GM21717 (cell line): ENCODE data around the gene RAI1.

Experiments
- ATAC-seq: cut with Tn5 transposase; IDR thresholded peaks from one replicate; pipeline ENCODE4 v1.9.1; 2021; ENCODE audit warnings: mild to moderate bottlenecking, moderate library complexity; ENCODE audit not compliant: unreplicated experiment

The RAI1 gene

DNA sequence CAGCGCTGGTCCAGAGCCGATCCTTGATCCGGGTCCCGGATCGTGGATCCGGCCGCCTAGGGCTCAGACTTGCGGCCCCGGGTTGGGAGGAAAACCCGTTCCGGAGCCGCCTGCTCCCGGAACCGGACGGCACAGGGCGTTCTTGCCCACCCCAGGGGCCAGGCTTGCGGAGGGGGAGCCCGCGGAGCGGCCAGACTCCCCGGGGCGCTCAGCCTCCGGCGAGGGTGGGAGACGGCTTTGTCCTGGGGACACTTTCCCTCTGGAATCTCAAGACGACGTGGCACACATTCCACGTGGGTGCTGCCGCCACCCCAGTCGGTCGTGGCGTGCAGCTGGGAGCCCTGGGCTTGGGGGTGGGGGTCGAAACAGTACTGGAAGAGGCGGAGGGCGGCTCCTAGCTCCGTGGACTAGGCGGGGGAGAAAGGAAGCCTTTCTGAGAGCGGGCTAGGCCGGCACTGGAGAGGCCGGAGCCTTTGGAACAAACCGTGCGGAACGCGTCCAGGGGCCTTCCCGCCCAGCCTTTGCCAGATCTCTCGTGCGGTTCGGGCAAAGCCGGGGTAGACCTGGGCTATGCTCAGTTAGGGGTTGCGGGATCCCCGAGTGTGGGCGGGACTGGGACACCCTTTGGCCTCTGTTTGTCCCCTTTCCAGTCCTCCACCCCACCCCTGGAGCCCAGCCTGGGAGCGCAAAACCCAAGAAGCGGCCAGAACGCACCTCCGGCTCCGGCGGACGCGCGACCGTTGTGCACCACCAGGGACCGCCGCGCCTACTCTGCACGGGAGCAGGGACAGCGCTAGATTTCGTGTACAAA, 129.0 kb downstream of the RAI1 start:
- ATAC-seq, result no peak

DNA sequence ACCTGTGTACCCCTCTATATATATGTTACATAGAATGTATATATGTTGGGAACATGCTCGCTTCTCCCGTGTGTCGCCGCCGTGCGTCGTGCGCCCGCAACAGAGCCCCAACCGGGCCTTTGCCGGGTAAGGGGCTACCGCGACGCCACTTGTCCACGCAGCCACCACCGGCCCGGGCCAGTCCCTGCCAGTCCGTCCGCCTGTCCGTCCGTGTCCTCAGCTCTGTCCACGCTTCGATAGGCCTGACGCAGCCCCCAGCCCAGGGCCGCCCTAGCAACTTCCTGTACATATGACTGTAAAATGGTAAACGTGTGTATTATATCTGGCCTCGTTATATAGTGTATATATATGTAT, 129.6 kb downstream of the RAI1 start:
- ATAC-seq, result no peak

DNA sequence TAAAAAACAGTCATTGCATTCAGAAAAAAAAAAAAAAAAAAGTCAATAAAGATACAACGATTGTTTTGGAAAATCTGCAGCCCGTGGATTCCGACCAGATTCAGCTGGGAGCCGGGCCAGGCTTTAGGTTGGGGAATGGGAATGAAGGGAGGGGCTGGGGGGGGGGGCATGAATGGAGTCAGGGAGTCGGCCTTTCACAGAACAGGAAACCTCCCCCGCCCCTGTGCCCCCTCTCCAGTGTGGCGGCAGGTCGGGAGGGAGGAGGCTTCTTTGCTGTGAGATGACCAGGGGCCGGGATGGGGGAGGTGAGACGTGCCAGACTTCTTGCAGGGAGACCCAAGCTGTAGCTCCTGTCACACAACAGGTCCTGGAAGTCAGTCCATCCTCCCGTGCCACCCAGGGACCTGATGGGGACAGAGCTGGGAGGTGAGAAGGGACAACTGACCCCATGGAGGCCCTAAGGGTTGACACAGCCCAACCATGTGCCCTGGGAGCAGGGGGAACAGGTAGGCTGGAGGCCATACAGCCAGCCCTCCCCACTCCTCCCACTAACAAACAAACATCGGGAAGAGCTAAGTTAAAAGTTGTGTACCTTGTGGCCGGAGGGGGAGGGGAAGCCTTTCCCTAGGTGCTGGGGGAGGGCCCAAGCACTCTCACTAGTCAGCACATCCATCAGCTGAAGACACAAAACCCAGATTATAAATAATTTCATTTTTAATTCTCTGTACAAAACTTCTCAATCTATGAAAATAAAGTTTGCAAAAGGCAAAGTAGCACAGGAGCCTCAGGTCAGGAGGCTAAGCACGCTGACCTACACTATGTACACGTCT, 130.3 kb downstream of the RAI1 start:
- ATAC-seq, result no peak

DNA sequence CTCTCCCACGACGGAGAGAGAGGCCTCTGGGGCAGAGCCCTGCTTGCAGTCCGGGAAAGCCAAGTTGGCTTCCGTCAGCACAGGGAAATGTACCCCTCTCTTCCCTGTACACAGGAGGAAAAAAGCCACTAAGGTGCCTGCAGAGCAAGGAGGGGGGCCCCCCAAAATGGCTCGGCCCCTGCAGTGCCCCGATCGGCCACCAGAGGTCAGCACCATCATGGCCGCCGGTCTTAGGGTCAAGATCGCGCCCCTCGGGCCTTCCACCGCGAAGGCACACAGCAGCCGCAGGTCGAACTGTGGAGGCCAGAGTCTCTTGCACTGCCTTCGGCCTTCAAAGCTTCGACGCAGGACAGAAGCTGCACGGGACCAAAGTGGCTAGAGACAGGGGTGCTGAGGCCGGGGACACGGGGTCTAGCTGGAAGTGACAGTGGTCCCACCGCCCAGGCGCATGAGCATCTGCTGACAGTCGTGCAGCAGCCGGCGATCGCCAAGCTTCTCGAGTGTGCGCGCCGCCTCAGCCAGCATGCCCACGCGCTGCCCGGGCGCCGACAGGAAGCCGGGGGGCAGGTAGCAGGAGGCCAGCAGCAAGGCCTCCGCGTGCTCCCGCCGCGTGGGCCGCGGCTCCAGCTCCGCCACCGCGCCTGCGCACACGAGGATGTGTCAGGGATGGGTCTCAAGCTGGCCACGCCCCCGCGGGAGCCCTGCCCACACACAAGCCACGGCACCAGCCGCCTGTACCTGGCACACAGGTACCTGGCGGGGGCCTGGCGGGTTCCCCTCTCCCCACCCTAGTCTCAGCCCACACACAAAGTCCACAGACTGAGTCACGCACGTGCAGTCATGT, 131.2 kb downstream of the RAI1 start:
- ATAC-seq, result no peak

DNA sequence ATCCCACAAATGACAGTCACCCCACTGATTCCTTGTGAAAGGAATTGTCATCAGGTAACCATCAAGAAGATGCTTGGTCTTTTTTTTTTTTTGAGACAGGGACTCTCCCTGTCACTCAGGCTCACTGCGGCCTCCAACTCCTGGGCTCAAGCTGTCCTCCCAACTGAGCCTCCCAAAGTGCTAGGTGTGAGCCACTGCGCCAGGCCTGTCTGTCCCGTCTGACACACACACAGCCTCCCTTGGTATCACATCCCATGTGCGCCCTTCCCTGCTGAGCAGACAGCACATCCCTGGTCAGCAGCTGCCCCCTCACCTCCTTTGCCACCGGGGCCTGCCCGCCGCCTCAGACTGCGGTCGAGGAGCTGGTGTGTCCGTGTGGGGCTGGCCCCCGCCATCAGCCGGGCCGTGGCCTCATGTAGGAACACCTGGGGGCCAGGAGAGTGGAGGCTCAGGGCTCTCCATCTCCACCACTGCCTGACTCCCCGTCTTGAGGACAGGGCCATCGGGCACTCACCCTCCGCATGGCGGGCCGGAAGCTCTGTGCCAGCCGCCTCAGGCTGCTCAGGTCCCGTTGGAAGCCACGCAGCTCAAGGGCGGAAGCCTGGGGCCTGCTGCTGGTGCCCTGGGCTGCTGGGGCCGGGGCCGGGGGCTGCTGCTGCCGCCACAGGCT, 131.9 kb downstream of the RAI1 start:
- no peak for ATAC-seq

DNA sequence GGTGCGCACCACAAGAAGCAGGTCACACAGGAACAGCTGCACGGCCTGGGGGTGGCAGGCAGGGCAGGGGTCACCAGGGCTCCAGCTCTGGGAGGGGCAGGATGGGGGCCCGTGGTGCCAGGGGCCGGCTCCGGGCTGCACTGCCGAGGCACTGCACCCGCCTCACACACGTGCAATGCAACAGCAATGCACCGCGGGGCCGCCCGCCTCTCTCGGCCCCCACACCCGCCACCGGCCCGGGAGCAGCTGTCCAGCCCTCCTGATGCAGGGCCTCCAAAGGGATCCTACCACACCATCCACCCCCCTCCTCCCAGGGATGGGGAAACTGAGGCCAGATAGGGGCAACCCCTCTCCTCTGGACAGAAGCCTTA, 132.5 kb downstream of the RAI1 start:
- no peak for ATAC-seq

DNA sequence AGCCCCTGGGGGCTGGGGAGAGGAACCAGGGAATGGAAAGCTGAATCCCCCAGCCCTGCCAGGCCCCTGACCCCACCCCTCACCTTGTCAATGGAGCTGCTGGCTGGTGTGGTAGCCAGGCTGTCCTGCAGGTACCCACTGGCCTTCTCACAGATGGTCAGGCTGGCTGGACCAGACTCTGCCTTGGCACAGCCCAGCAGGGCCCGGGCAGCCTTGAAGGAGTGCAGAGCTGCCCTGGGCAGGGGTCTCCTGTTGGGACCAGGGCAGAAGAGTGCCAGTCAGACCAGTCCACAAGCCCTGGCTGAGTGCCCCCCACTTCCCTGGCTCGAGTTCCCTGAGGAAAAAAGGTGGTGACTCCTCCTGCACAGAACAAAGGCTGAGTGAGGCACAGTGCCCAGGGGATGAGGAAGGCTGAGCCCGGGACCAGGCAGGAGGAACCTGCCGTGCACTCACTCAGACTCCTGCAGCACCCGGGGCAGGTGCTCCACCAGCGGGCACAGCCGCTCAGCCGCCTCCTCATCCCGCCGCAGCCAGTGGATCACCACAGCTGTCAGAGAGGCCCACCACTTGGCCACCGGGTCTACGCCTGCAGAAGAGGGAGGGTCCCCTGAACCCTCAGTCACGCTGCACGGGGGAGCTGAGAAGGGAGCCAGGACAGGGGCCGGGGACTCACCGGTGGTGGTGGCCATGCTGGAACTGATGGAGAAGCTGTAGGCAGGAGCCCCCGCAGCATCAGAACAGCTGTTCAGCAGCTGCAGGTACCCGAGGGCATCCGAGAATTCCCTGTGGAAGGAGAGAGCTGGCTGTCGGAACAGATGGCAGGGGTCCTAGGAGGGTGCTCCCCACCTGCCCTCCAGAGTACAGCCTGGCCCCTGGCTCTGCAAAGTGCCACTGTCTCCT, 133.2 kb downstream of the RAI1 start:
- ATAC-seq, result no peak

DNA sequence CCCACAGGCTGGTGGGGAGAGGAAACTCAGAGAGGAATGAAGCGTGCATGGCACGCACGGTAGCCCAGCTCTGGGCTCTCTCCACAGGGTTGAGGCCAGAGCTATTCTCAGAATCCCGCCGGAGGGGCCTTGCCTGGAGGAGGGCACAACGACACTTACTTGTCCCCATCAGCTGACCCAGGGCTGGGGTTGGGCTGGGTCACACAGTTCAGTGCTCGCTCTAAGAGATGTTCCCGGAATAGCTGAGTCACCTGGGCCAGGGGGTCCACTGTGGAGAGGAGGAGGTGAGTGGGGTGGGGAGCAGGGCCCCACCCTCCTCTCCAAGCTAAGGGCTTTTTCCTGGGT, 133.8 kb downstream of the RAI1 start:
- ATAC-seq, result no peak

DNA sequence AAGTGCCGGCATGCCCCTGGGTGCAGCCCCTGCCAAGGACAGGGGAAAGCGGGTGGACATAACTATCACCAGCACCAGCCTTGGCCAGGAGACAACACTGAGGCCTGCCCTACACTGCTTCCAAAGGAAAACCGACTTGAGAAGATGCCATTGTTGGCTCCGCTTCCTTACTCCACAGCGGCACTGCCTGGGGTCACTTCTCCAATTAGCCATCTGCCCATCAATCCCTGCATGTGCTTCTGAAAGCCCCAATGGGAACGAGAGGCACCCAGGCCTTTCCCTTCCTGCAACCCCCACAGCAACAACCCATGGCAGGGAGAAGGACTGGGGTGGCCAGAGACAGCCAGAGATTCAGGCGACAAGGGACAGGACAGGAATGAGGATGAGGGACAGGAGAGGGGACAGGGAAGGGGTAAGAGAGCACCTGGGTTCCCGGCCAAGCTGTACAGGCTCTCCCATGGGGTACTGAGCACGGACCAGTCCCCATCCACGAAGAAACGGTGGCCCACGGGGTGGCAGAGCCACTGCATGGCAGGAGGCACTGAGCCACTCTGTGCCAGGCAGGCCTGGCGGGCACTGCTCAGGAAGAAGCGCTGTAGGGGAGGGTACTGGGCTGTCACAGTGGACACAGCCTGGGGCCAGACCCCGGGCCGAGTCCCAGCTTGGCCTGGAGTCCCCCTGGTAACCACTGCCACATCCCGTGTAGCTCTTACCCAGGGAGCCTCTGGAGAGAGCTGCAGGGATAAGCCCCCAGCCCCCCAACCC, 134.4 kb downstream of the RAI1 start:
- ATAC-seq, result no peak

DNA sequence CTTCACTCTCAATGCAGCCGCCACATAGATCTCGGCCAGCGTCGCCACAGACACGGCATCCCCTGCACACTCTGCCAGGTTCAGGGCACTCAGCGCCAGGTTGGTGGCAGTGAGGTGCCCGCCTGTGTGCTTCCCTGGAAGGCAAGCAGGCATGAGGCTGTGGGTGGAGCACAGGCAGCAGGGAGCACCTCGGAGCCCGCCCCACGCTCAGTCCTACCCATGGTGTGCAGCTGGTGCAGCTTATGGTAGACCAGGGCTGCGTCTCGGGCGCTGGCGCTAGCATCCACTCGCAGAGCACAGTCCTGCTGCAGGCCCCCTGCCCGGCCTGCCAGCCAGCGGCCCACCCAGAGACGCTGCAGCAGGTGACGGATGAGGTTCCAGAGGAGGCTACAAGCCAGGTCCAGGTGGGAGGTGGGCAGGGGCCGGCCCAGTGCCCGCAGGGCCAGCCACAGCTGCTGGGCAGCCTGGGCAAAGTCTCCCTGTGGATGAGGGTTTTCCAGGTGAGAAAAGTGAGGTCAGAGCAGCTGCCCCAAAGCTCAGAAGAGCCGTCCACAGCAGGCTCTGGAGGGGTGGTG, 135.1 kb downstream of the RAI1 start:
- ATAC-seq, result no peak

DNA sequence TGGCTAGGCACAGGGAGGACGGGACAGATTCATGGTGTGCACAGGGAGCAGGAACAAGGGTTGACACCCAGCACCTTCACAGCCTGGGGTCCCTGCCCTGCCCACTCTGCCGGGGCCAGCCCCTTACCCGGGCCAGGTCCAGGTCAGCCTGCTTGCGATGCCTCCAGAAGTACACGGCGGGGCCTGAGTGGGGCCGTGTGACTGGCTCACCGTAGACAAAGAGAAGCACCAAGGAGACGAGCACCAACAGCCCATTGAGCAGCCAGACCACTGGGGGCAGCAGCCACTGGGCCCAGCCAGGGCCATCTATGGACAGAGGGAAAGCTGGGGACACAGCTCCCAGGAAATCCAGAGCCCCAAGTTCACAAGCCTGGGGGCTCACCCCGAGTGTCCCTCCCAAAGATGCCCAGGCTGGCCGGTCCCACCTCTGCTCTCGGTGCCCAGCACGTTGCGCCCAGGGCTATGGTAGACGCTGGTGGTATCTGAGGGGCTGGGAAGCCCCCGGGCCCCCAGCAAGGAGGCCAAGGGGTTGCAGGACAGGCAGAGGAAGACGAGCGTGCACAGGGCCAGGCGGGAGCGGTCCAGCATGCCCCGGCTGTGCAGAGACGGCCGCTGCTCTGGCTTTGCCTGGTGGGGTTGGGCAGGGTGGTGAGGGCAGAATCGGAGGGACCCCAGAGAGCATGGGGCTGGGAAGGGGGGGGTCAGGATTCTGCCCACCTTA, 135.7 kb downstream of the RAI1 start:
- ATAC-seq, result no peak

DNA sequence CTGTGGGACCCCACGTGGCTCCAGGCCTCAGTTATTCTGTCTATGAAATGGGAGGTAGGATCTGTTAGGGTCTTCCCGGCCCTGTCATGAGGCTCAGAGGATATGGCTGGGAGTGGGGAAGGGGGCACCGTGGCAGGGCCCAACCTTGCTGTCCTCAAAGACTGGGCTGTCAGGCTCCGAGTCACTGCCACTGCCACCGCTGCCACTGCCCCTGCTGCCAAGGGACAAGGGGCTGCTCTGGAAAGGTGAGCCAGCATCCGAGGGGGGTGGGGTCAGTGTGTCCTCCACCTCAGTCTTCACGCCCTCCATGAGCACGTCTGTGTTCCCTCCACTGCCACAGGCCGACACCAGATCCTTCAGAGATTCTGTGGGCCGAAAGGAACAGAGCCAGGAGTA, 136.3 kb downstream of the RAI1 start:
- no peak for ATAC-seq

DNA sequence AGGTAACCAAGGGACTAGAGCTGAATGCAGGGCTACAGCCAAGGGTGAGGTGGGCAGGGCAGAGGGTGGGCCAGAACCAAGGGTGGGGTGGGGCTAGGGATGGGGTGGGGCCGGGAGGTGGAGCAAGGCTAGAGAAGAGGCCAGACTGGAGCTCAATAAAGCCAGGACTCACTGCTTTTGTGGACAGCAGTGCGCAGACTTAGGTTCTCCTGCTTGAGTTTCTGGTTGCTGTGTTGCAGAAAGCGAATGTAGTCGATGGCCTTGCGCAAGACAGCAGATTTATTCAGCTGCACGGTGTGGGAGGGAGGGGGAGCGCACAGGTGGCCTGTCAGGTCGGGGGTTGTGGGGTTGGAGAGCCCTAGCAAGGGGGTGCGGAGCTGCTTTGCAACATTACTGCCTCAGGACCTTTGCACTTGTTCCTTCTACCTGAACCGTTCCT, 136.8 kb downstream of the RAI1 start:
- ATAC-seq, result no peak

DNA sequence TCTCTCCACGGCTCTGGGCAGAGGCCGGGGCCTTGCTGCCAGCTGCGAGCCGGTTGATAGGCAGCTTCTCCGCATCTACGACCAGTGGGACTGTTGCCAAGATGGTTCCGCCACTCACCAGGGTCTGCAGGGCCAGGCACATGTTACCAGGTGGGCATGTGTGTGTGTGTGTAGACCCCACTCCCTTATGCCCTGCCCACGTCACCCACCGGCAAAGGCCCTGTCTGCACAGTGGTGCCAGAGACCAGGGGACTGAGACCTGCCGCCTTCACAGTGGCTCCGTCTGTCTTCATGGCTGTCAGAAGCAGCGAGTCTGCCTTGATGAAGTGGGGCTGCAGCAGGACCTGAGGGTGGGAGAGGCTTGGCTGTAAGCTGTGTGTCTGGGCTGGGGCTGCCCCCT, 137.9 kb downstream of the RAI1 start:
- no peak for ATAC-seq

DNA sequence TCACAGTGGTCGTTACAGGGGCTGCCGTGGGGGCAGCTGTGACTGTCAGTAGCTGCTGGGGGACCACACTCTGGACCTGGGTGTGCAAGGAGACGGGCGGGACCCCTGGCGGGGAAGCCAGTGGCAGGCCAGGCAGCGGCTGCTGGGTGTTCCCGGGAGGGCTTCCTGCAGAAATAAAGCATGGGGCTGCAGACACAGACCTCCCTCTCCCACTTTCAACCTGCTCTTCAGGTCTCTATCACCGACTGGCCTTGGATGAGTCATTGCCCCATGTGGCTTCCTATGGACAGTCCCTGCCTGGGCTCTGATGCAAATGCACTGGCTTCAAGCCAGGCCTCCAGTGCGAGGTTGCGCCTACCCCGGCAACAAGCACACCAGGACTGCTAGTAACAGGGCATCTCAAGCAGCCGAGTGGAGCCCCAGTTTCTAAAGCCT, 138.3 kb downstream of the RAI1 start:
- no peak for ATAC-seq

DNA sequence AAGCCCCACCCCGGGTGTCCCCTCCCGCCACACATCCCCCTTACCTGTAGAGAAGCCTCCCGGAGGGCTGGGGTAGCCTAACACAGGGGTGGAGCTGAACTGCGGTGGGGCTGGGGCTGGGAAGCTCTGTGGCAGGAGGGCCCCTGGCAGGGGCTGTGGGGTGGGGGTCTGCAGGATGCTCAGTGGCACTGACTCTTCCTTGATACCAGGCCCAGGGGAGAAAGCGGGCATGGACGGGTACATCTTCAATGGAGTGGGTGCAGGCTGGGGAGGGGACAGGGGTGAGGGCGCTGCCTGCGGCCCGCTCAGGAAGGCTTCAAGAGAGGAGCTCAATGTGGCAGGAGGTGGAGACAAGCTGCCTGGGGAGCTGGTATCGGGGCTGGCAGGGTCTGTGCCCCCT, 138.8 kb downstream of the RAI1 start:
- no peak for ATAC-seq

DNA sequence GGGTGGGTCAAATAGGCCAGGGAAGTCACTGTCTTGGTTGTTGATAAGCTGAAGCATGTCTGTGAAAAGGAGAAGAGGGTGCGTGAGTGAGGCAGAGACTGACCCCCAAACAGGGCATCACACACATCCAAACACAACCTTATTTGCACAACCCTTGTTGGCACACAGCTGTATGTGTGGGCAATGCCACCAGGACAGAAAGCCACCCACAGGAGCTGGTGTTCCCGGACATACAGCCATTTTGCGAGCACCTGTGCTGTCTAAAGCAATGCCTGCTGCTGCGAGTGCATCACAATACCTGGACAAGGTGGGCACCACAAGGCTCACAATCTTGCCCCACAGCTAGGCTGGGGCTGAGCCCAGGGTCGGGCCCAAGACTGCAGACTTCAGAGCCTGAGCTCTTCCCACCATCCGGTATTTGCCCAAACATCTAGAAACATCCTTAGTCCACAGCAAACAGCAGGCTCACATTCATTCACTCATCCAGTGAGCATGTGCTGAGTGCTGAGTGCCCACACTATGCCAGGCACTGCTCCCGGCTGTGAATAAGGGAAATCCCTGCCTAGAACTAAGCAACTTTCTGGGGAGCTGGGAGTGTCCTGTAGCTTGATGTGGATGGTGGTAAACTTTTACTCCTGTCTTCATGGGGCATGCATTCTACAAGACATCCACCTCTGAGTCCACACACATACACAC, 139.4 kb downstream of the RAI1 start:
- no peak for ATAC-seq

DNA sequence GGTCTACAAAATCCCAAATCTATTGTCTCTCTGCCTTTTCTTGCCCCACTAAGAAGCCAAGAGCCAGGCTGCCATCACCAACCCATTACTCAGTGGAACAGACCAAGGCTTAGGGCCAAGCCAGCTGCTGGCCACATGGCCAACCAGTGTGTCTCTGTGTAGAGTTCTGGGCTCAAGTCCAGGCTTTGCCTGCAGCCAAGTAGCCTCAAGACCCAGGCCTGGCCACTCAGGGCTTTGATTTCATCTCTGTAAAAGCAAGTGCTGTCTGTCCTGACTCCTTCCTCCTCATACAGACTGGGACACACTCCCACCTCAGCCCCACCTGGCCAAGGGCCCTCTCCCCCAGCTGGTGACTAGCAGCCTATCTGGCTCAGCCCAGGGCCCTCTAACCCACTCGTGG, 140.9 kb downstream of the RAI1 start:
- no peak for ATAC-seq
